H1 (cell line): Measurements from ENCODE around the gene TLR1. TPM values are rescaled to one million over a fixed set of nuclear protein-coding genes. Genes with fewer than 3 reads are reported as not detected.

Experiments used
- CTCF ChIA-PET: fragments of 300-600 bp; sonication (Branson Sonifier 250); formaldehyde crosslinking; loops from one replicate; lab custom pipeline; 2021; ENCODE audit not compliant: partially characterized antibody; lab: Charles Lee
- POLR2A ChIA-PET: fragments of 300-600 bp; sonication (Branson Sonifier 250); formaldehyde crosslinking; loops from one replicate; lab custom pipeline; 2021; ENCODE audit warnings: inconsistent platforms; ENCODE audit not compliant: partially characterized antibody; lab: Charles Lee
- DNase-seq, 2 experiments: peaks; one replicate each; pipeline versions ENCODE4 v3.0.0 to v3.0.0-alpha.2; 2010 to 2022; ENCODE audit warnings: low spot score in 2 of 2, low read depth in 1 of 2, mixed read lengths in 1 of 2
- FAIRE-seq: peaks from 2 replicates; lab custom pipeline; 2011; peaks lifted over from hg19 to GRCh38; lab: Jason Lieb, UNC
- H2AFZ ChIP-seq: 2 replicates; pipeline ENCODE4 v1.8.1; 2012; ENCODE audit warnings: low read length, inconsistent platforms
- H2AK5ac ChIP-seq: 2 replicates; pipeline ENCODE4 v1.6.1; 2013; ENCODE audit warnings: low read depth, low read length
- H2BK120ac ChIP-seq: replicated peaks from 2 replicates; pipeline ENCODE3; 2013; ENCODE audit warnings: low read depth, low read length, inconsistent platforms
- H2BK12ac ChIP-seq: 2 replicates; pipeline ENCODE4 v1.6.1; 2013; ENCODE audit warnings: low read depth, low read length
- H2BK15ac ChIP-seq: 2 replicates; pipeline ENCODE4 v1.6.1; 2013; ENCODE audit warnings: low read length
- H2BK20ac ChIP-seq: 2 replicates; pipeline ENCODE4 v1.6.1; 2013; ENCODE audit warnings: low read length
- H2BK5ac ChIP-seq: 2 replicates; pipeline ENCODE4 v1.6.1; 2013; ENCODE audit warnings: low read depth, low read length
- H3K14ac ChIP-seq: 2 replicates; pipeline ENCODE4 v1.6.1; 2013; ENCODE audit warnings: inconsistent platforms; ENCODE audit not compliant: insufficient read length
- H3K18ac ChIP-seq: 2 replicates; pipeline ENCODE4 v1.6.1; 2013; ENCODE audit warnings: low read length; ENCODE audit errors: extremely low read depth
- H3K23ac ChIP-seq: 2 replicates; pipeline ENCODE4 v1.6.1; 2013; ENCODE audit warnings: inconsistent platforms; ENCODE audit not compliant: insufficient read length
- H3K23me2 ChIP-seq: 2 replicates; pipeline ENCODE4 v1.6.1; 2013; ENCODE audit warnings: low read depth, low read length
- H3K27ac ChIP-seq: 2 replicates; pipeline ENCODE4 v1.6.1; 2011; ENCODE audit warnings: low read depth, low read length, inconsistent platforms
- H3K27me3 ChIP-seq, 4 experiments: replicated peaks in 1 of 4; 1 replicate in 1 of 4; 2 replicates in 3 of 4; pipeline versions ENCODE4 v1.6.1 to v1.8.1; 2011 to 2013; ENCODE audit warnings: low read length in 3 of 4, mild to moderate bottlenecking in 3 of 4, inconsistent platforms in 2 of 4, mixed read lengths in 2 of 4, moderate library complexity in 1 of 4; ENCODE audit not compliant: control insufficient read depth in 3 of 4, insufficient read depth in 3 of 4; ENCODE audit errors: extremely low read depth in 1 of 4
- H3K36me3 ChIP-seq, 4 experiments: 2 replicates each; pipeline versions ENCODE4 v1.6.1 to v1.8.1; 2011 to 2013; ENCODE audit warnings: mild to moderate bottlenecking in 4 of 4, low read length in 3 of 4, moderate library complexity in 2 of 4, control low read depth in 1 of 4, inconsistent platforms in 1 of 4; ENCODE audit not compliant: insufficient read depth in 4 of 4, control insufficient read depth in 2 of 4
- H3K4ac ChIP-seq: replicated peaks from 2 replicates; pipeline ENCODE3; 2013; ENCODE audit warnings: low read length, low read depth, mixed read lengths, inconsistent platforms; ENCODE audit not compliant: insufficient read length
- H3K4me1 ChIP-seq, 4 experiments: replicated peaks in 1 of 4; 1 replicate in 1 of 4; 2 replicates in 3 of 4; pipeline versions ENCODE4 v1.6.1 to v1.8.1; 2011 to 2013; ENCODE audit warnings: low read length in 3 of 4, inconsistent platforms in 2 of 4, mixed read lengths in 1 of 4; ENCODE audit not compliant: insufficient read depth in 4 of 4, control insufficient read depth in 3 of 4
- H3K4me2 ChIP-seq, 2 experiments: 2 replicates each; pipeline versions ENCODE4 v1.6.1 to v1.8.1; 2011 to 2013; ENCODE audit warnings: low read depth in 2 of 2, low read length in 2 of 2, control low read depth in 1 of 2, inconsistent platforms in 1 of 2, mild to moderate bottlenecking in 1 of 2; ENCODE audit not compliant: insufficient read depth in 1 of 2
- H3K4me3 ChIP-seq, 4 experiments: fragments of 200-600, 300-600 bp in 1 of 4; sonication (generic), shearing (Covaris generic), sonication (Bioruptor Twin) in 1 of 4; 2 replicates each; pipeline versions ENCODE4 v1.5.1 to v1.8.1; 2011 to 2016; ENCODE audit warnings: low read length in 4 of 4, low read depth in 3 of 4, control low read depth in 2 of 4, inconsistent platforms in 2 of 4, mild to moderate bottlenecking in 2 of 4, mixed read lengths in 1 of 4, moderate library complexity in 1 of 4; ENCODE audit not compliant: insufficient read depth in 2 of 4; ENCODE audit errors: extremely low read depth in 1 of 4
- H3K56ac ChIP-seq: replicated peaks from 2 replicates; pipeline ENCODE3; 2013; ENCODE audit warnings: low read depth, mild to moderate bottlenecking, mixed read lengths, low read length, inconsistent platforms; ENCODE audit not compliant: insufficient read length
- H3K79me1 ChIP-seq: 2 replicates; pipeline ENCODE4 v1.6.1; 2013; ENCODE audit warnings: low read depth, low read length, control low read depth
- H3K79me2 ChIP-seq, 2 experiments: 2 replicates each; pipeline versions ENCODE4 v1.6.1 to v1.8.1; 2012 to 2013; ENCODE audit warnings: low read length in 2 of 2, mild to moderate bottlenecking in 2 of 2, inconsistent platforms in 1 of 2; ENCODE audit not compliant: insufficient read depth in 2 of 2, control insufficient read depth in 1 of 2
- H3K9ac ChIP-seq, 4 experiments: replicated peaks in 1 of 4; 1 replicate in 1 of 4; 2 replicates in 3 of 4; pipeline versions ENCODE4 v1.6.1 to v1.8.1; 2011 to 2013; ENCODE audit warnings: low read depth in 3 of 4, low read length in 3 of 4, control low read depth in 2 of 4, mild to moderate bottlenecking in 2 of 4, moderate library complexity in 2 of 4, inconsistent platforms in 1 of 4; ENCODE audit errors: extremely low read depth in 1 of 4
- H3K9me3 ChIP-seq, 2 experiments: 2 replicates each; pipeline versions ENCODE4 v1.6.1 to v1.8.1; 2012 to 2013; ENCODE audit warnings: mild to moderate bottlenecking in 2 of 2, moderate library complexity in 2 of 2, control low read depth in 1 of 2, inconsistent platforms in 1 of 2, low read depth in 1 of 2, low read length in 1 of 2, mixed read lengths in 1 of 2; ENCODE audit not compliant: insufficient read depth in 2 of 2
- H4K20me1 ChIP-seq, 2 experiments: replicated peaks in 1 of 2; 2 replicates each; pipeline versions ENCODE3 to v1.8.1; 2011 to 2013; ENCODE audit warnings: inconsistent platforms in 2 of 2, low read length in 2 of 2, mild to moderate bottlenecking in 1 of 2; ENCODE audit not compliant: insufficient read depth in 2 of 2, control insufficient read depth in 1 of 2
- H4K5ac ChIP-seq: 2 replicates; pipeline ENCODE4 v1.6.1; 2013; ENCODE audit warnings: low read length, low read depth, mixed read lengths, inconsistent platforms; ENCODE audit not compliant: insufficient read length
- H4K8ac ChIP-seq: 2 replicates; pipeline ENCODE4 v1.8.0; 2013; ENCODE audit warnings: mild to moderate bottlenecking, moderate library complexity, low read length, inconsistent platforms; ENCODE audit not compliant: insufficient read depth; ENCODE audit errors: extremely low read depth
- H4K91ac ChIP-seq: replicated peaks from 2 replicates; pipeline ENCODE3; 2013; ENCODE audit warnings: low read length, mixed read lengths, inconsistent platforms; ENCODE audit not compliant: insufficient read length
- CBX5 ChIP-seq: fragments of 300-800, 300-1000 bp; sonication (generic); IDR thresholded peaks from 2 replicates; pipeline ENCODE4 v1.7.1; 2016; ENCODE audit warnings: antibody characterized with exemption, low read length, low read depth
- CHD1 ChIP-seq: IDR thresholded peaks from 2 replicates; pipeline ENCODE4 v1.6.1; 2012; ENCODE audit warnings: low read depth, low read length, improper control_type of control experiment
- CTBP2 ChIP-seq: IDR thresholded peaks from 2 replicates; pipeline ENCODE4 v1.7.0; 2011; ENCODE audit warnings: borderline replicate concordance, mild to moderate bottlenecking, moderate library complexity, mixed read lengths, low read length; ENCODE audit not compliant: insufficient read depth, insufficient read length
- EP300 ChIP-seq, 2 experiments: IDR thresholded peaks; 1 replicate in 1 of 2; 2 replicates in 1 of 2; pipeline ENCODE4 v1.6.1; 2011 to 2012; ENCODE audit warnings: low read depth in 2 of 2, low read length in 2 of 2, mild to moderate bottlenecking in 2 of 2, borderline replicate concordance in 1 of 2, inconsistent platforms in 1 of 2, moderate library complexity in 1 of 2
- MAFK ChIP-seq: IDR thresholded peaks from 2 replicates; pipeline ENCODE4 v1.6.1; 2012; ENCODE audit warnings: low read depth, mild to moderate bottlenecking, improper control_type of control experiment, low read length
- RAD21 ChIP-seq, 2 experiments: IDR thresholded peaks in 1 of 2; conservative IDR thresholded peaks in 1 of 2; 2 replicates each; pipeline ENCODE4 v1.6.1; 2011; ENCODE audit warnings: low read depth in 2 of 2, low read length in 2 of 2, improper control_type of control experiment in 1 of 2, inconsistent platforms in 1 of 2, mild to moderate bottlenecking in 1 of 2, moderate library complexity in 1 of 2
- WGBS, 2 experiments: shearing (Covaris generic) in 1 of 2; methylation state at CpG; one replicate each; pipeline versions ENCODE4 v1.1.6 to v1.1.7; 2013 to 2015; ENCODE audit warnings: low lambda C conversion rate in 2 of 2, mixed read lengths in 2 of 2, inconsistent platforms in 1 of 2, low coverage in 1 of 2, missing lambda C conversion rate in 1 of 2; ENCODE audit not compliant: insufficient replicate concordance in 2 of 2, insufficient coverage in 1 of 2, insufficient read length in 1 of 2; ENCODE audit errors: extremely low coverage in 1 of 2, missing lambda C conversion rate in 1 of 2; 5-methylcytosine and 5-hydroxymethylcytosine counted together
- long read RNA-seq, 2 experiments: library from RNA in 1 of 2; library from capped mRNA in 1 of 2; stranded (forward); transcript quantifications; one replicate each; pipeline ENCODE4 v2.0.0, GENCODE V29; 2021; ENCODE audit warnings: inconsistent platforms in 1 of 2
- polyA minus RNA-seq, 3 experiments: library from RNA; depleted of rRNA, polyadenylated mRNA; stranded (reverse); fragments of >200 nt; gene quantifications; 1 replicate in 2 of 3; 2 replicates in 1 of 3; pipeline ENCODE4 v1.2.3, GENCODE V29; 2011
- polyA plus RNA-seq, 7 experiments: library from polyadenylated mRNA; depleted of rRNA in 3 of 7; stranded (reverse) in 5 of 7; unstranded in 2 of 7; fragments of >200 nt in 5 of 7; fragments of 200-250 nt in 2 of 7; gene quantifications; 1 replicate in 5 of 7; 2 replicates in 1 of 7; 4 replicates in 1 of 7; pipeline versions ENCODE4 v1.2.1 to v1.2.3, GENCODE V29; 2011 to 2013; ENCODE audit warnings: missing spikeins in 2 of 7, mixed read lengths in 2 of 7
- total RNA-seq: library from RNA; stranded (reverse); fragmentation: NEBNext Ultra II Directional; extraction: Animal tissue kit (Norgen Biotek cat#: 25700); gene quantifications from 2 replicates; pipeline ENCODE4 v1.2.1, GENCODE V29; 2021
- TF ChIP-seq, protein P1 (sequence below), 3 experiments: IDR thresholded peaks; 1 replicate in 2 of 3; 2 replicates in 1 of 3; pipeline versions ENCODE4 v1.5.1 to v1.6.1; 2011; ENCODE audit warnings: low read length in 3 of 3, mild to moderate bottlenecking in 3 of 3, inconsistent platforms in 2 of 3, low read depth in 1 of 3, moderate library complexity in 1 of 3; ENCODE audit not compliant: insufficient read depth in 1 of 3; ENCODE audit errors: control extremely low read depth in 1 of 3

Gene TLR1
- total RNA-seq (not detected in 2 replicates), polyA plus RNA-seq (2011; rRNA removed) (not detected in 2 replicates), polyA minus RNA-seq (2011; rRNA and poly(A)+ RNA removed) (not detected in 2 replicates)
- polyA plus RNA-seq (2011; cell fraction: cytosol; rRNA removed): not detected
- polyA plus RNA-seq (2011; cell fraction: nucleus; rRNA removed): not detected
- not detected in 4 replicates for polyA plus RNA-seq (2012, experiment 1 of 2)
- polyA plus RNA-seq (2012, experiment 2 of 2): not detected
- polyA plus RNA-seq (2013, experiment 1 of 2): not detected
- polyA plus RNA-seq (2013, experiment 2 of 2): not detected
- polyA minus RNA-seq (2011; cell fraction: cytosol; rRNA and poly(A)+ RNA removed): not detected
- polyA minus RNA-seq (2011; cell fraction: nucleus; rRNA and poly(A)+ RNA removed): not detected
- long read RNA-seq, experiment 1: 0 reads
- long read RNA-seq, experiment 2: 0 reads

- Histone ChIP-seq H3K79me2 (no peaks in the 10 kb centered on the region), H3K23me2 (no peaks in the 10 kb centered on the region), H2BK5ac (no peak within 1 kb of the TSS), H3K23ac (no peak within 1 kb of the TSS), H3K9ac (no peak within 1 kb of the TSS), H3K56ac (no peak within 1 kb of the TSS), H2BK20ac (no peak within 1 kb of the TSS), H2AFZ (no peak within 1 kb of the TSS), H4K20me1 (no peaks in the 10 kb centered on the region), H2BK15ac (no peak within 1 kb of the TSS), H3K4ac (no peak within 1 kb of the TSS), H3K9me3 (peaks cover 12 to 23% of the 10 kb centered on the region in 2 experiments), H2BK120ac (no peak within 1 kb of the TSS), H4K91ac (no peak within 1 kb of the TSS), H3K4me1 (no peaks in the 10 kb centered on the region), H3K36me3 (no peaks in the 10 kb centered on the region), H3K27me3 (no peaks in the 10 kb centered on the region), H3K79me1 (no peaks in the 10 kb centered on the region), H3K18ac (no peak within 1 kb of the TSS), H2BK12ac (no peak within 1 kb of the TSS), H3K27ac (no peak within 1 kb of the TSS), H2AK5ac (no peak within 1 kb of the TSS), H4K8ac (no peak within 1 kb of the TSS), H3K4me3 (no peak within 1 kb of the TSS), H3K14ac (no peak within 1 kb of the TSS), H4K5ac (no peak within 1 kb of the TSS), H3K4me2 (no peak within 1 kb of the TSS)
- ChIA-PET POLR2A (no interaction called here), CTCF (interaction anchor here (0.5 to 3.3 kb wide), 16 partner anchors 9 to 1717 kb away, joined by 3 to 26 read pairs (median 3); partner anchors contain the start of gene TLR10)
- 69% methylated on average over 7 of the region's 7 CpGs; no CpG with 5 or more reads in 1 of the 2 experiments for WGBS, 2 experiments
- FAIRE-seq (no peak), DNase-seq (no peak)
- no peak for TF ChIP-seq MAFK
- TF ChIP-seq CHD1: no peak
- TF ChIP-seq RAD21 (IDR thresholded peaks at IDR 0.05 in 1 of 2, conservative IDR thresholded peaks at IDR 0.05 in 1 of 2; ENCODE audit: low read depth in 2 of 2, low read length in 2 of 2): peak in 1 of 2 experiments; percentile 7; a peak in 1 of 4 replicates
- TF ChIP-seq, protein P1, sequence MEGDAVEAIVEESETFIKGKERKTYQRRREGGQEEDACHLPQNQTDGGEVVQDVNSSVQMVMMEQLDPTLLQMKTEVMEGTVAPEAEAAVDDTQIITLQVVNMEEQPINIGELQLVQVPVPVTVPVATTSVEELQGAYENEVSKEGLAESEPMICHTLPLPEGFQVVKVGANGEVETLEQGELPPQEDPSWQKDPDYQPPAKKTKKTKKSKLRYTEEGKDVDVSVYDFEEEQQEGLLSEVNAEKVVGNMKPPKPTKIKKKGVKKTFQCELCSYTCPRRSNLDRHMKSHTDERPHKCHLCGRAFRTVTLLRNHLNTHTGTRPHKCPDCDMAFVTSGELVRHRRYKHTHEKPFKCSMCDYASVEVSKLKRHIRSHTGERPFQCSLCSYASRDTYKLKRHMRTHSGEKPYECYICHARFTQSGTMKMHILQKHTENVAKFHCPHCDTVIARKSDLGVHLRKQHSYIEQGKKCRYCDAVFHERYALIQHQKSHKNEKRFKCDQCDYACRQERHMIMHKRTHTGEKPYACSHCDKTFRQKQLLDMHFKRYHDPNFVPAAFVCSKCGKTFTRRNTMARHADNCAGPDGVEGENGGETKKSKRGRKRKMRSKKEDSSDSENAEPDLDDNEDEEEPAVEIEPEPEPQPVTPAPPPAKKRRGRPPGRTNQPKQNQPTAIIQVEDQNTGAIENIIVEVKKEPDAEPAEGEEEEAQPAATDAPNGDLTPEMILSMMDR (IDR thresholded peaks at IDR 0.05; ENCODE audit: control extremely low read depth in 1 of 3, insufficient read depth in 1 of 3, low read depth in 1 of 3, low read length in 3 of 3): peak in 1 of 3 experiments; percentile 16; a peak in 1 of 4 replicates
- no peak for TF ChIP-seq CTBP2
- no peak for TF ChIP-seq CBX5
- no peak for TF ChIP-seq EP300 (IDR thresholded peaks at IDR 0.05; ENCODE audit: borderline replicate concordance in 1 of 2, low read depth in 2 of 2, low read length in 2 of 2)
Measured at GRCh38 chr4:38804654-38805295, at the start of gene TLR1. TSS of gene TLR1 (minus strand) at chr4:38804791. CDS start at chr4:38798831, 5,960 bp downstream.
